ENCODE data around the gene FUT2.

FUT2 gene

DNA sequence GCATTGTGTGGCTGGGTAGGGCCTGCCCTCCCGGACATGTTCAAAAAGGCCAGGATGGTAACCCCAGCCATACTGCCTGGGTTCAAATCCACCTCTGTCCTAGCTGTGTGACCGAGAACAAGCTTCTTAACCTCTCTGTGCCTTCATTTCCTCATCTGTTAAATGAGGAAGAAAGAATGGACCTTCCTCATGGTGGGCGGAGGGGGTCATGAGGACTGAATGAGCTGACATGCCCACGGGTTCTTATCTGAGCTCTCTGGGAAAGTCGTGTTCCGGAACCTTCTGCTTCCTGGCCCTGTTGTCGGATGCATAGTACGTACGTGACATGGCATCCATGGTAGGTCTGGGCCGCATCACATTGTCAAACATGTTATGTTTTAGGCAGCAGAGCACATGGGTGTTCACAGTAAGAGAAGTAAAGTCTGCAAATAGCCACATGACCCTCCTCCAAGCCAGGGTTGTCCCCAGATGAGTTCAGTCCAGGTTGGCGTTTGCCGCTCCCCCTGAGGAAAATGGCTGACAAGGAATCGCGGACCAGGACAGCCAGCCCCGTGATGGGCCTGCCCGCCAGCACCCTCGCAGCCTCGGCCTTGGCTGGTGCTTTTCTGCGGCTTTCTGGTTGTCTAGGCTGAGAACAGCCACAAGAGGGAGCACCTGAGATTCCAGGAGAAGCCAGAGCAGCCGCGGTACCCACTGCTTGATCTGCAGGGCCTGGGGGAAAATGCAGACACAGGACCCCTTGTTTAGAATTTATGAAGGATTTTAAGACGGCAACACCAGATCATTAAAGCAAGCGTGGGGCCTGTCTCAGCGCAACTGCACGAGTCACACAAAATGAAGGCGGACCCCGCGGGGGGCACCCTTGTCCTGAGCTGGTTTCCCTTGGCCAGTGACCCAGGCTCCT is 20.6 kb upstream of the FUT2 start (continued):
- TF ChIP-seq ZNF549 (tag by site-specific recombination; IDR thresholded peaks at IDR 0.05), result 0 out of 2 replicates have a peak, but pooled peaks have one; percentile 10
- TF ChIP-seq, protein P1, sequence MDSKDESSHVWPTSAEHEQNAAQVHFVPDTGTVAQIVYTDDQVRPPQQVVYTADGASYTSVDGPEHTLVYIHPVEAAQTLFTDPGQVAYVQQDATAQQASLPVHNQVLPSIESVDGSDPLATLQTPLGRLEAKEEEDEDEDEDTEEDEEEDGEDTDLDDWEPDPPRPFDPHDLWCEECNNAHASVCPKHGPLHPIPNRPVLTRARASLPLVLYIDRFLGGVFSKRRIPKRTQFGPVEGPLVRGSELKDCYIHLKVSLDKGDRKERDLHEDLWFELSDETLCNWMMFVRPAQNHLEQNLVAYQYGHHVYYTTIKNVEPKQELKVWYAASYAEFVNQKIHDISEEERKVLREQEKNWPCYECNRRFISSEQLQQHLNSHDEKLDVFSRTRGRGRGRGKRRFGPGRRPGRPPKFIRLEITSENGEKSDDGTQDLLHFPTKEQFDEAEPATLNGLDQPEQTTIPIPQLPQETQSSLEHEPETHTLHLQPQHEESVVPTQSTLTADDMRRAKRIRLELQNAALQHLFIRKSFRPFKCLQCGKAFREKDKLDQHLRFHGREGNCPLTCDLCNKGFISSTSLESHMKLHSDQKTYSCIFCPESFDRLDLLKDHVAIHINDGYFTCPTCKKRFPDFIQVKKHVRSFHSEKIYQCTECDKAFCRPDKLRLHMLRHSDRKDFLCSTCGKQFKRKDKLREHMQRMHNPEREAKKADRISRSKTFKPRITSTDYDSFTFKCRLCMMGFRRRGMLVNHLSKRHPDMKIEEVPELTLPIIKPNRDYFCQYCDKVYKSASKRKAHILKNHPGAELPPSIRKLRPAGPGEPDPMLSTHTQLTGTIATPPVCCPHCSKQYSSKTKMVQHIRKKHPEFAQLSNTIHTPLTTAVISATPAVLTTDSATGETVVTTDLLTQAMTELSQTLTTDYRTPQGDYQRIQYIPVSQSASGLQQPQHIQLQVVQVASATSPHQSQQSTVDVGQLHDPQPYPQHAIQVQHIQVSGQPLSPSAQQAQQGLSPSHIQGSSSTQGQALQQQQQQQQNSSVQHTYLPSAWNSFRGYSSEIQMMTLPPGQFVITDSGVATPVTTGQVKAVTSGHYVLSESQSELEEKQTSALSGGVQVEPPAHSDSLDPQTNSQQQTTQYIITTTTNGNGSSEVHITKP (tag by site-specific recombination; IDR thresholded peaks at IDR 0.05), result peak; percentile 35; the same call in 1 of the 2 replicates
- TF ChIP-seq ZNF600 (tag by site-specific recombination; IDR thresholded peaks at IDR 0.05), result peak; percentile 88
- TF ChIP-seq, protein P2, sequence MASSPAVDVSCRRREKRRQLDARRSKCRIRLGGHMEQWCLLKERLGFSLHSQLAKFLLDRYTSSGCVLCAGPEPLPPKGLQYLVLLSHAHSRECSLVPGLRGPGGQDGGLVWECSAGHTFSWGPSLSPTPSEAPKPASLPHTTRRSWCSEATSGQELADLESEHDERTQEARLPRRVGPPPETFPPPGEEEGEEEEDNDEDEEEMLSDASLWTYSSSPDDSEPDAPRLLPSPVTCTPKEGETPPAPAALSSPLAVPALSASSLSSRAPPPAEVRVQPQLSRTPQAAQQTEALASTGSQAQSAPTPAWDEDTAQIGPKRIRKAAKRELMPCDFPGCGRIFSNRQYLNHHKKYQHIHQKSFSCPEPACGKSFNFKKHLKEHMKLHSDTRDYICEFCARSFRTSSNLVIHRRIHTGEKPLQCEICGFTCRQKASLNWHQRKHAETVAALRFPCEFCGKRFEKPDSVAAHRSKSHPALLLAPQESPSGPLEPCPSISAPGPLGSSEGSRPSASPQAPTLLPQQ (tag by site-specific recombination; IDR thresholded peaks at IDR 0.05), result peak; percentile 74; the same call in 1 of the 2 replicates
- peak; percentile 77; the same call in 1 of the 2 replicates for TF ChIP-seq ZNF660 (tag by site-specific recombination; IDR thresholded peaks at IDR 0.05)
- 0 out of 2 replicates have a peak, but pooled peaks have one; percentile 17 for TF ChIP-seq ZFP69B (tag by site-specific recombination; IDR thresholded peaks at IDR 0.05)
- 0 out of 2 replicates have a peak, but pooled peaks have one; percentile 59 for TF ChIP-seq ZSCAN30 (tag by site-specific recombination; IDR thresholded peaks at IDR 0.05)
- no peak for TF ChIP-seq ZNF10 (tag by site-specific recombination; IDR thresholded peaks at IDR 0.05)
- peak; percentile 46; the same call in 1 of the 2 replicates for TF ChIP-seq ZNF561 (tag by site-specific recombination; IDR thresholded peaks at IDR 0.05; ENCODE audit: borderline replicate concordance)
- no peak for TF ChIP-seq ZNF221 (tag by site-specific recombination; IDR thresholded peaks at IDR 0.05; ENCODE audit: borderline replicate concordance)
- peak; percentile 44; the same call in 1 of the 2 replicates for TF ChIP-seq SP7 (tag by site-specific recombination; IDR thresholded peaks at IDR 0.05)
- peak; percentile 14; the same call in 1 of the 2 replicates for TF ChIP-seq YY2 (tag by site-specific recombination; IDR thresholded peaks at IDR 0.05)
- peak; percentile 79; the same call in 1 of the 2 replicates for TF ChIP-seq ZNF121 (tag by site-specific recombination; IDR thresholded peaks at IDR 0.05)
- 0 out of 2 replicates have a peak, but pooled peaks have one; percentile 50 for TF ChIP-seq ZNF501 (tag by site-specific recombination; IDR thresholded peaks at IDR 0.05)
- 0 out of 2 replicates have a peak, but pooled peaks have one; percentile 9 for TF ChIP-seq FEZF1 (tag by site-specific recombination; IDR thresholded peaks at IDR 0.05)
- peak; percentile 88 for TF ChIP-seq ZNF394 (tag by site-specific recombination; IDR thresholded peaks at IDR 0.05; ENCODE audit: borderline replicate concordance)
- peak; percentile 58 for TF ChIP-seq ZBTB17 (tag by site-specific recombination; IDR thresholded peaks at IDR 0.05)
- TF ChIP-seq YY1 (tag by site-specific recombination; IDR thresholded peaks at IDR 0.05), result peak; percentile 57; the same call in 1 of the 2 replicates
- no peak for TF ChIP-seq ZSCAN23 (tag by site-specific recombination; IDR thresholded peaks at IDR 0.05)

DNA sequence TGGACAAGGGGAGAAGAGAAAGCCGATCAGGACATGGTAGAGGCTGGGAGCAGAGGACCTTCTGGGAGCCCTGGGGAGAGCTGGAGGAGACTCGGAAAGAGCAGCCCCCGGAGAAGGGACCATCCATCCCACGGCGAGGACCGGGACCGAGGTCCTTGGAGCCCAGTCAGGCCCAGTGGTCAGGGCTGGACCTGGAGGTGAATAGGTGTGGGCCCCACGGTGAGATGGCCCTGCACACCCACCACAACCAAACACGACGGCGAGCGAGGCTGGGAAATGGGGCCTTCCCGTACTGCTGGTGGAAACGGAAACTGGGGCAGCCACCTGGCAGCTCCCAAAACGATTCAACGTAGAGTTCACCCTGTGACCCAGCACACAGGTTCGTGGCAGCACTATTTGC is 19.3 kb upstream of the FUT2 start:
- Histone ChIP-seq H3K27ac (ENCODE audit: extremely low read depth, low read depth, low read length) (no peak overlapping the region), H3K9me3 (ENCODE audit: control insufficient read depth, insufficient read depth, low read depth, low read length) (no peaks in the 10 kb centered on the region), H3K36me3 (ENCODE audit: control insufficient read depth in 2 of 2, insufficient read depth in 1 of 2, low read length in 2 of 2) (no peaks in the 10 kb centered on the region), H3K4me3 (ENCODE audit: low read depth, low read length) (no peak overlapping the region), H3K4me1 (ENCODE audit: control insufficient read depth, insufficient read depth, low read length) (no peaks in the 10 kb centered on the region; the same call in 1 of the 2 replicates)
- ChIA-PET POLR2A (interaction anchor here (0.9 kb wide), 1 partner anchor 7 kb away, joined by 4 read pairs; no protein-coding TSS in a partner anchor), CTCF (interaction anchor here (0.6 to 3.9 kb wide), 11 partner anchors 12 to 166 kb away, joined by 3 to 35 read pairs (median 6); no protein-coding TSS in a partner anchor)
- no peak for TF ChIP-seq MYNN (tag by site-specific recombination; IDR thresholded peaks at IDR 0.05; ENCODE audit: borderline replicate concordance)
- TF ChIP-seq SCRT1 (tag by site-specific recombination; IDR thresholded peaks at IDR 0.05; ENCODE audit: borderline replicate concordance), result no peak
- TF ChIP-seq ZNF48 (tag by site-specific recombination; IDR thresholded peaks at IDR 0.05), result no peak
- no peak for TF ChIP-seq ZFP37 (tag by site-specific recombination; IDR thresholded peaks at IDR 0.05)
- TF ChIP-seq ZFP3 (tag by site-specific recombination; IDR thresholded peaks at IDR 0.05; ENCODE audit: low read depth), result no peak
- TF ChIP-seq, protein P1 (tag by site-specific recombination; IDR thresholded peaks at IDR 0.05), result no peak
- TF ChIP-seq ZNF792 (tag by site-specific recombination; IDR thresholded peaks at IDR 0.05), result no peak
- no peak for TF ChIP-seq FEZF1 (tag by site-specific recombination; IDR thresholded peaks at IDR 0.05)

Data from HEK293 (cell line).